GM19328 (cell line): ENCODE results near the gene IL2RA.

Experiments
- ATAC-seq: cut with Tn5 transposase; IDR thresholded peaks from one replicate; pipeline ENCODE4 v1.9.1; 2021; ENCODE audit warnings: mild to moderate bottlenecking, moderate library complexity; ENCODE audit not compliant: unreplicated experiment

IL2RA gene

GRCh38 chr10:6061056-6061455, 1.1 kb downstream of the IL2RA start:
- ATAC-seq = no peak

- ATAC-seq = no peak
Observed at GRCh38 chr10:6059506-6059905, 2.7 kb downstream of the IL2RA start.

- ATAC-seq = no peak
Observed at GRCh38 chr10:6058682-6059475, 3.3 kb downstream of the IL2RA start.

GRCh38 chr10:6056411-6057135, 5.6 kb downstream of the IL2RA start:
- ATAC-seq = no peak

DNA sequence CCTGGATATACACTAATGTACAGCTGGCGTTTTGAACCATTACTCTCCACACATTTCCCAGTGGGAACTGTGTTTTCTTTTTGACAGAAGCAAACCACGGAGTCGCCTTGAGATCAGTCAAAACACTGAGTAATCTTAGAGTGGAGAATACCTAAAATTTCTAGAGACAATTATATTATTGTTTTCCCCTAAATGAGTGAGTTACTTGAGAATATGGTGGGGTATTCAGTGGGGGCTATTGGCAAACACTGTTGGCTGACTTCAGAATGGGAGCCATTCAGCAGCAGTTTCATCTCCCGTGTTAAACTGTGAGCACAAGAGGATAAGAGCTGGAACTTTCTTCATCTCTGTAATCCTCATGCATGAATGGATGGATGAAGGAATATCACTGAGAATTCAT, 6.2 kb downstream of the IL2RA start:
- no peak for ATAC-seq

DNA sequence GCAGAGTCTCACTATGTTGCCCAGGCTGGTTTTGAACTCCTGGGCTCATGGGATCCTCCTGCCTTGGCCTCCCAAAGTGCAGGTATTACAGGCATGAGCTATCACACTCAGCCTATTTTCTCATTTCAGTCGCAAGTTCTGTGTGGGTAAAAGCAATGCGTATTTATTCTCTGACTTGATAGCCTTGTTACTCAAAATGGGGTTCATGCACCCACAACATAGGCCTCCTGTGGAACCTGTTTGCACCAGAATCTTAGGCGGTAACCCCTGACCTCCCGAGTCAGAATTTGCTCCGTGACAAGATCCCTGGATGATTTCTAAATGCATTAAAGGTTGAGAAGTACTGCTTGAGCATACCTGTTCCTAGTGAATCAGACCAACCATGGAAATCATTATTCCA, 7.3 kb downstream of the IL2RA start:
- no peak for ATAC-seq

- no peak for ATAC-seq
Observed at GRCh38 chr10:6053816-6054631, 8.1 kb downstream of the IL2RA start.

GRCh38 chr10:6053303-6053702, 8.9 kb downstream of the IL2RA start:
- ATAC-seq = no peak

DNA sequence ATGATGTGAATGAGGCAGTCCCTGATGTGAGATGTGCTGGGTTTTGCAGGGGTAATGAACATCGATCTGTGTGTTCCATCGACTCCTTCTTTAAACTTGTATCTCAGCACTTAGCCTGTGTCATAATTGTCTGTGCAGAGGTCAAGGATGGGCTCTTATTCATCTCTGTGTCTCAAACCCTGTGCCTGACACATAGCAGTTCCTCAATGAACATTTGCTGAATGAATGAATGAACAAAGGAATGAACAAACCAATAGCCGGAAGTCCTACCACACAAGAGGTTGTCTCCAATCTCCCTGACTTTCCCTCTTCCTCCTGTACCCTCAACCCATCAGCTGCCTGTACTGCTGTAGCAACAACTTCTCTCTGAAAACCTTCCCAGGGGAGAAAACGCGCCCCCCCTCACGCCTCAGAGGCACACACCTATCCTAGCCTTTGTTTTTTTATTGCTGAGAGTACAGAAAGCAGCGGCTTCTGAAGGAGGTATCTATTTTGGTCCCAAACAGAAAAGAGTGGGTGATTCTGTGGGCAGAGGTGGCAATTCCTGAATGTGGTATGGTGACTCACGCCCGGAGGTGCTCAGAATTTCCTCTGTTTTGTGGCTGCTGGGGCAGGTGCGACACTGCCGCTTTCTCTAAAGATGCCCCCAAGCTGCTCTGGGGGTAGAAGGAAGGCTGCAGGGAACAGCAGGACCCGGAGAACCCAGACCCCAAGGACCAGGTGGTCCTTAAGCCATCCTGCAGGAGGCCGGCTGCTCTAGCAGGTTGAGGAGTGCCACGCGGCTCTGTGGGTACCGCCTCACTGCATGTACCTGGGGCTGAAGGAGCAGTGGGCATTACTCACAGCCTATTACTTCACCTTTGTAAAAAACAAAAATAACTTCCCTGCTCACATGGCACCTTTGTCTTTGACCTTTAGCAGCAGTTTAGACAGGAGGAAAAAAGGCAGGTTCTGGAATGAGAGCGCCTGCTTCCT, 9.6 kb downstream of the IL2RA start:
- ATAC-seq = no peak

DNA sequence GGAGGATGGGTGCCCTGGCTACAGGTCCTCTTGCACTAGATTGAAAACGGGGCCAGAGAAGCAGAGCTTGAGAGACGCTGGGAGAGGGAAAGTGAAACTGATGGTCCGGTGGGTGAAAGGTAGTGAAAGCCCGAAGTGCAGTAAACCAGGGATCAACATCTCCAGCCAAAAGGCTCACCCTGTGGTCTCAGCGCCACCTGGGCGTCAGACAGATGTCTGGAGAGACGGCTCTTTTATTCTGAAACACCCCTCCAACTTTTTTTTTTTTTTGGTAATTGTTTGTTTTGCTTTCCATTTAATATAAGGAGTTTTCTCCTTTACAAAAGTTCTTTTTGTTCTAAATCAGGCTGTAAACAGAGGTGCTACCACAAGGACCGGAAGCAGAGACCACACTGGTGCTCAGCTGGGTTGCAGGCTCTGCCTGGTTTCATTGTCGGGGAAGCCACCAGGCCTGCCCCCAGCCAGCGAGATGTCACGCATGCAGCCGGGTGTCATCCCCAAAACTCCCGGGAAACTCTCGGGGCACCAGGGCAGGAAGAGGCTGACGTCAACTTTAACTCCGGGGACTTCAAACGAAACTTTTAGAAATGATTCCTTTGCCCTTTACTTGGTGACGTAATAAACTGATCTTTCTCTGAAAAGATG, 11.2 kb downstream of the IL2RA start:
- peak; percentile 63 for ATAC-seq

GRCh38 chr10:6049031-6049400, 13.2 kb downstream of the IL2RA start:
- ATAC-seq = no peak

DNA sequence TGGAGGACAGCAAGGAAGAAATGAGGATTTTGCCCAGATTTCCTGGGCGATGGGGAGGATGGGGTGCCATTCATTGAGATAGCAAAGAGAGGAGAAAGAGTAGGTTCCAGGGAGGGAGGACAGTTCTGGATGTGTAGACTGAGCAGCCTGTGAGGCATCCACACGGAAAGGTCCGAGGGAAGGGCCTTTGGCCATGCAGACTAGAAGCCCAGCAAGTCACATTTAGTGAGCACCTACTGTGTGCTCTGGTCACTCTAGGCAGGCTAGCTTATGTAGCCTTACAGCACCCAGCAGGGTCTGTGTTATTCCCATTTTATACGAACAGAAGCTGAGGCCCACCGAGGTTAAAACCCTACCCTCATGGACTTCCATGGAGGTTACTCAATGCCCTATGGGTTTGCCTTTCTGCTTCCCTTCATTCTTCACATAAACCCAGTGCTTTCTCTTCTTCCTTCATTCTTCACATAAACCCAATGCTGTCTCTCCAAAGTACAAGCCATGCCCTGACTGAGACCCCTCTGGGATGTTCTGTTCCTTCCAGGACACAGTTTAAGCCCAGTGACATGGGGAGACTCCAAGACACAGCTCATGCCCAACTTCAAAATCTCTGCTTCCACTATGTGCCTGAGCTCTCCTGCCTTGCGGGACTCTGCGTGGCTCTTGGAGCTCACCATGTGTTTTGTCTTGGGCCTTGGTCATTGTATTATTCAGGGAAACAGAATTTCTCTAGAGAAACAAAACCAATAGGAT, 13.7 kb downstream of the IL2RA start:
- no peak for ATAC-seq

GRCh38 chr10:6047847-6048246, 14.3 kb downstream of the IL2RA start:
- ATAC-seq = no peak

- ATAC-seq = no peak
Observed at GRCh38 chr10:6046773-6047611, 15.2 kb downstream of the IL2RA start.

DNA sequence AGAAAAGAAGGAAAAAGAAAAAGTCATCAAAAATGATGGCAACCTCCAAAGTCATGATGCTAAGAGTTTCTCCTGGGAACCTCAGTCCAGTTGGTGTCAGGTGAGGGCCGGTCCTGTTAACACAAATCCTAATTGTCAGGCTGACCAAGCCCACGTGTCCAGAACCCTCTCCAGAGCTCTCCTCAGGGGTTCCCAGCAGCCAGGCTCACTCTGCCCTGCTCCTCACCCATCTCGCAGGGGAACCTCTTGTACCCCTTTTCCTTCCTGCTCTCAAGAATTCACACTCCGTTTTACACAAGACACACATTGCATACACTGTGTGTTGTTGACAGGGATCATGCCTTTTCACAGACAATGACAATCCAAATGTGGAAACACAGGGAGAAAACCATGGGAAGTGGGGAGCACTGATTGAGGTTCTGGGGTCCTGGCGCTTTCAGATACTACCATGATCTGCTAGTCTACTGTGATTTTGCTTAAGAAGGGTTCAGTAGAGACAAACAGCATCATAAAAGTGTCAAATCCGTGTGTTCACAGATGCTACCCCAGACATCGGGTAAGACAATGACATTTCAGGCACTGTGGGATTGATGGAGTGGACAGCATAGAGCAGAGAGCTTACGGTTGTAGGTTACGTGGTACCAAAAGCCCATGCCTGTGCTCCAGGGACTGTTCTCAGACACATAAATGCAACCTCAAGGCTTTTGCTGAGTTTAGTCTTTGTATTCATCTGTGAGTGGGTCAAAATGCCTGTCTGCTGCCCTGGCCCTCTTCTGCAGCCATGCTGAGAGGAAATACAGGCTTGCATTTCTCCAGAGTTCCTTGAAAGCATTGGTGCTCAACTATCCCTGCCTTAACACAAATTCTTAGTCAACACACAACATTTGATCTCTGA, 16.0 kb downstream of the IL2RA start:
- no peak for ATAC-seq

GRCh38 chr10:6045314-6045848, 16.8 kb downstream of the IL2RA start:
- ATAC-seq = no peak

DNA sequence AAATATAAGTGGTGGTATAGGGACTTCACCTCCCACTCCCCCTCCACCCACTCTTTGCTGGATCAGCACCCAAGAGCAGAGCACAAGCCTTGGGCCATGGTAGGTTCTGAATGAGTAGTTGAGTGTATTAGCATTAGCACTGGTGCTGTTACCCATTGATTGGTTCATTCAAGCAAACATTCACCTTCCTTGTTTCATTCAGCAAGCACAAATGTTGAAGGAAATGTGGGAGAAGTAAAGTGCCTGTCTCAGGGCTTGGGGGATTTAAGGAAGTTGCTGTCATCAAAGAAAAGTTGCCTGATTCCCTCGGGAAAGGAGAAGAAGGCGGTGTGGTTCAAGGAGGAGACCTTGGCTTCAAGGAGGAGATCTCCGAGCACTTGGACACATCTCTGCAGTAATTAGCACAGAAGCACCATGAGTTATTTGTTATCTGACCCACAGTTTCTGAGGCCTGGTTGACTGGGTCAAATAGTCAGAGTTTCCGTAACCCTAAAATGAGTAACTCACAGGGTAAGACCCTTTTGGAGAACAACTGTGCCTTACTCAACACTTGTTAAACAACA, 17.3 kb downstream of the IL2RA start:
- ATAC-seq = no peak
